ENCODE results near the gene LYAR.

DNA sequence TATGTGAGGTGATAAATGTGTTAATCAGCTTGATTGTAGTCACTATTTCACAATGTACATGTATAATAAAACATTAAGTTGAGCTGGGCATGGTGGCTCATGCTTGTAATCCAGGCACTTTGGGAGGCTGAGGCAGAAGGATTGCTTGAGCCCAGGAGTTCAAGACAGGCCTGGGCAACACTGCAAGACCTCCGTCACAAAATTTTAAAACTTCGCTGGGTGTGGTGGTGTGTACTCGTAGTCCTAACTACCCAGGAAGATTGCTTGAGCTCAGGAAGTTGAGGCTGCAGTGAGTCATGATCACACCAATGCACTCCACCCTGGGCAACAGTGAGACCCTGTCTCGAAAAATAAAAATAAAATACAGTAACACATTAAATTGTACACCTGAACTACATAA lies 20.1 kb downstream of the LYAR start:
- TF ChIP-seq, protein P1, sequence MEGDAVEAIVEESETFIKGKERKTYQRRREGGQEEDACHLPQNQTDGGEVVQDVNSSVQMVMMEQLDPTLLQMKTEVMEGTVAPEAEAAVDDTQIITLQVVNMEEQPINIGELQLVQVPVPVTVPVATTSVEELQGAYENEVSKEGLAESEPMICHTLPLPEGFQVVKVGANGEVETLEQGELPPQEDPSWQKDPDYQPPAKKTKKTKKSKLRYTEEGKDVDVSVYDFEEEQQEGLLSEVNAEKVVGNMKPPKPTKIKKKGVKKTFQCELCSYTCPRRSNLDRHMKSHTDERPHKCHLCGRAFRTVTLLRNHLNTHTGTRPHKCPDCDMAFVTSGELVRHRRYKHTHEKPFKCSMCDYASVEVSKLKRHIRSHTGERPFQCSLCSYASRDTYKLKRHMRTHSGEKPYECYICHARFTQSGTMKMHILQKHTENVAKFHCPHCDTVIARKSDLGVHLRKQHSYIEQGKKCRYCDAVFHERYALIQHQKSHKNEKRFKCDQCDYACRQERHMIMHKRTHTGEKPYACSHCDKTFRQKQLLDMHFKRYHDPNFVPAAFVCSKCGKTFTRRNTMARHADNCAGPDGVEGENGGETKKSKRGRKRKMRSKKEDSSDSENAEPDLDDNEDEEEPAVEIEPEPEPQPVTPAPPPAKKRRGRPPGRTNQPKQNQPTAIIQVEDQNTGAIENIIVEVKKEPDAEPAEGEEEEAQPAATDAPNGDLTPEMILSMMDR (IDR thresholded peaks at IDR 0.05; ENCODE audit: insufficient read depth, low read length, poor library complexity, severe bottlenecking) = no peak
- TF ChIP-seq EZH2phosphoT487 (conservative IDR thresholded peaks at IDR 0.05; ENCODE audit: low read length) = no peak
